ENCODE results near the gene LRP5.

Gene LRP5

GRCh38 chr11:68369756-68370155 lies 57.4 kb downstream of the LRP5 start:
- DNase-seq (ENCODE audit: low read depth in 1 of 2, low spot score in 1 of 2) = no peak

- no peak for DNase-seq (ENCODE audit: low read depth in 1 of 2, low spot score in 1 of 2)
Measured at GRCh38 chr11:68370211-68371111, 58.1 kb downstream of the LRP5 start.

GRCh38 chr11:68371171-68372041 lies 59.0 kb downstream of the LRP5 start:
- no peak for DNase-seq (ENCODE audit: low read depth in 1 of 2, low spot score in 1 of 2)

- no peak for DNase-seq (ENCODE audit: low read depth in 1 of 2, low spot score in 1 of 2)
Measured at GRCh38 chr11:68372114-68372513, 59.7 kb downstream of the LRP5 start.

GRCh38 chr11:68372625-68373024 lies 60.2 kb downstream of the LRP5 start:
- no peak for DNase-seq (ENCODE audit: low read depth in 1 of 2, low spot score in 1 of 2)

GRCh38 chr11:68373189-68373814 lies 60.9 kb downstream of the LRP5 start:
- no peak for DNase-seq (ENCODE audit: low read depth in 1 of 2, low spot score in 1 of 2)

- DNase-seq (ENCODE audit: low read depth in 1 of 2, low spot score in 1 of 2) = no peak
Measured at GRCh38 chr11:68373815-68374501, 61.6 kb downstream of the LRP5 start.

GRCh38 chr11:68374531-68374930 lies 62.1 kb downstream of the LRP5 start:
- no peak for DNase-seq (ENCODE audit: low read depth in 1 of 2, low spot score in 1 of 2)

GRCh38 chr11:68375337-68375736 lies 62.9 kb downstream of the LRP5 start:
- DNase-seq (ENCODE audit: low read depth in 1 of 2, low spot score in 1 of 2) = no peak

GRCh38 chr11:68375766-68376165 lies 63.4 kb downstream of the LRP5 start:
- no peak for DNase-seq (ENCODE audit: low read depth in 1 of 2, low spot score in 1 of 2)

GRCh38 chr11:68377389-68377795 lies 65.0 kb downstream of the LRP5 start:
- no peak for DNase-seq (ENCODE audit: low read depth in 1 of 2, low spot score in 1 of 2)

GRCh38 chr11:68379206-68379605 lies 66.8 kb downstream of the LRP5 start:
- no peak for DNase-seq (ENCODE audit: low read depth in 1 of 2, low spot score in 1 of 2)

GRCh38 chr11:68380786-68381622 lies 68.6 kb downstream of the LRP5 start:
- DNase-seq (ENCODE audit: low read depth in 1 of 2, low spot score in 1 of 2) = no peak

GRCh38 chr11:68381716-68382115 lies 69.3 kb downstream of the LRP5 start:
- DNase-seq (ENCODE audit: low read depth in 1 of 2, low spot score in 1 of 2) = no peak

GRCh38 chr11:68382358-68382998 lies 70.1 kb downstream of the LRP5 start:
- DNase-seq (ENCODE audit: low read depth in 1 of 2, low spot score in 1 of 2) = no peak

GRCh38 chr11:68383976-68384501 lies 71.6 kb downstream of the LRP5 start:
- peak; percentile 27 to 44 for DNase-seq (ENCODE audit: low read depth in 1 of 2, low spot score in 1 of 2)

GRCh38 chr11:68384530-68385081 lies 72.2 kb downstream of the LRP5 start:
- DNase-seq (ENCODE audit: low read depth in 1 of 2, low spot score in 1 of 2) = no peak

GRCh38 chr11:68385128-68385527 lies 72.7 kb downstream of the LRP5 start:
- no peak for DNase-seq (ENCODE audit: low read depth in 1 of 2, low spot score in 1 of 2)

Measured in activated T-helper 1 cell treated with anti-CD3 and anti-CD28 coated beads, Interleukin-2, amount 50 U/mL, for 16 hours (primary cell).